GM21723 (cell line): ENCODE measurements around the gene SAMSN1.

ENCODE experiments used
- ATAC-seq: cut with Tn5 transposase; IDR thresholded peaks from one replicate; pipeline ENCODE4 v1.9.1; 2021; ENCODE audit warnings: mild to moderate bottlenecking, moderate library complexity; ENCODE audit not compliant: unreplicated experiment

The SAMSN1 gene

DNA sequence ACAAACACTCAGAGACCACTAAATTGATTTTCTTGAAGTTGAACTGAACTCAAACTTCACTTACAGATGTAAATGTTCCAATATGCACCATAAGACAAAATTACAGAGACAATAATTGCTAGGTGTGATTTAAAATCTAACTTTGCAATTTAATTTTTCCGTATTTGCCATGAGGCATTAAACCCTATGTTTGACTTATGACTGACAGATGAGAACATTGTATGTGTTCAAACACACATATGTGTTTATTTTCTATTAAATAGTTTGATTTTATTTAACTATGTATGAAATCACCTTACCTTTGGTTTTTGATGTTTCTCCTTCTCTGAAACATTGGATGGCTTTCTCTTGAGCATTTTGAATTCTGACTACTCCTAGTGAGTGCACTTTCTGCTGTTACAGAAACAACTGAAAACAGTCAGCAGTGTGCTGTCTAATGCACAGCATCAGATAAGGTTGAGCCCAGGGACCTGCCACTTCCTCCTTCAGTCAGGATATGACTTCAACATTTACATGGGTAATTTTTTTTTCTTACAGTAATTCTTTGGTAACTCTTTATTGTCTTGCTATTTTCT is at the start of gene SAMSN1:
Gene SAMSN1, minus strand, starts transcription at position 410 of the 575 bp plus-strand sequence. Its CDS starts 54 bp downstream, at position 356.
- ATAC-seq, result peak; percentile 81

DNA sequence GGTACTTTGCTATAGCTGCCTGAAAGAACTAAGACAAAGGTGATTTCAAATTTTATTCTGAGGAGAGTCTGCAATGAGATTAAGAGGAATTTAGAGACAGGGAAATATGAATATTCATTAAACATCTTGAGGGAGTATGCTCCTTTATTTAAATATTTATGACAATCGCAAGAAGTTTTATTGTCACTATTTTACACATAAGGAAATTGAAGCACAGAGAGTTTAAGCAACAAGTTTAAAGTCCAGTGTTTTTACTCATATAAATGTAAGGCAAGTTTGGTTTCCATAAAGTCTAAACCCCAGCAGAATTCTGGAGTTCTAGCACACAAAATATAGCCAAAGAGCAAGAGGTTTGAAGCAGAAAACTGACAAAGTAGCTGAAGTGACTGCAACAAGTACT is 49.3 kb upstream of the SAMSN1 start:
- ATAC-seq, result no peak

DNA sequence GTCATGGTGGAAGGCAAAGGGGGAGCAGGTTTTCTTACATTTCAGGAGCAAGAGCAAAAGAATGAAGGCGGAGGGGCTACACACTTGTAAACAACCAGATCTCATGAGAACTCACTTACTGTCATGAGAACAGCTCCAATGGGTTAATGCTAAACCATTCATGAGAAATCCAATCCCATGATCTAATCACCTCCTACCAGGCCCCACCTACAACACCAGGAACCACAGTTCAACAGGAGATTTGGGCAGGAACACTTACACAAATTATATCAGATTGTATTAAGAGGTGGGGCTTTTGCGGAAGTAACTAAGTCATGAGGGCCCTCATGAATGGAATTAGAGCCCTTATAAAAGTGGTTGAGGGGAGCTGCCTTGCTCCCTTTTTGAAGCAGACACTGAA is 48.9 kb upstream of the SAMSN1 start:
- ATAC-seq, result no peak

DNA sequence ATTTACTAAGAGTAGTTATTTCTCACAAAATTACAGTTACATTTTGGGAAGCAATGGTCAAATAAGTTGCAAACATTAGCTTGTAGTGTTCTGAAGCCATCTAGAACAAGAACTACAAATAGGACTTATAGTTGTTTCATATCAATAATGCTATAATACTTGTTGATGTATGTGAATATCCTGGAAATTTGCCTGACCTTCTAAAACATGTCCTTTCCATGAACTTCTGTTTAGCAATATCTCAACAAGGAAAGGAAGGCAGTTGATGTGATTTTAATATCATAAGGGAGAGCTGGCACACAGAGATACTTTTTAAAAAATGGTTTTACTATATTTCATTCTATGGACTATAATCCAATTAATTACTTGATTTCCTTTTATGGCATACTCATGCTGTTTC is 47.1 kb upstream of the SAMSN1 start:
- no peak for ATAC-seq

DNA sequence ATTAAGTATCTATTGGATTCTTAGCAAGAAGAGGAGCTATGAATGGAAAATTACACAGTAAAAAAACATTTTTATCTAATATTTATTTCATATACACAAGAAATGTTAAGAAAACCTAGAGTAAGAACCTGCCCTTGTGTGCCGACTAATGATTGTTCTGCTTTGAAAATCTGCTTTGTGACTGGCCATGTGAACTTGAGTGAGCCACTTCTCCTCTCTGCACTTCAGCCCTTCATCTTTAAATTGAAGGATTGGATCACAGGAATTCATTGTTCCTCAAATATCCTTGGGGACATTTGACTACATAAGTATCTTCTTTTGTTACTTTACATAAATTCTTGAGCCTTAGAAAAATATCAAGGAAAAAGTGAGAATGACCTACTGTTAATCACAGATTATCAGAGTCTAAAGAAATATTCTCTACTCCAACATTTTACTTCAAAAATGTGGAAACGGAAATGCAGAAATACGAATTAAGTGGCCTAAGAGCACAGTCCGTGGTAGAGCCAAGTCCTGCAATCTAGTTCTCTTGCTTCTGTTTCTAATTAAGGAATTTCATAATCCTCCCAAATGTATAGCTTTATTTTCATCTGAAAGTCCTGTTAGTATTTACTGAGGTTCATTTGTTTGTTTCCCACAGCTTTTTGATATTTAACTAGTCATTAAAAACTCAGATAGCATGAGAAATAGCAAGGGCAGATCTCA is 46.3 kb upstream of the SAMSN1 start:
- no peak for ATAC-seq

DNA sequence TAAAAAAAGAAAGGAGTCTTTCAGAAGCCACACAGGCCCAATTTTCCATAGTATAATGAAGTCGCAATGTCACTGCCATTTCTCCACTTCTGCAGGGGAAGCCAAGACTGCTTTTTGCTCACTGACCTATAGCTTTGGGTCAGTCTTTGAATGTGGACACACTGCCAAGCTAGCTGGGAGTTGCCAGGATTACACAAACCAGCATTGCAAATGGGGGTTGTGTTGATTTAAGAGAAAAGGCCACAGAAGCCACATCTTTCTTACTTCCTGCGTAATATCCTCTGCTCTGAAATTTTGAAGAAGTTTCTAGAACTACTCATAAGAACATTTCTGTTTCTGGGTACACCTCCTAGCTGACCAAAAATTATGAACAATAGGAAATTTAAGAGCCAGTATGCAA is 45.8 kb upstream of the SAMSN1 start:
- no peak for ATAC-seq

DNA sequence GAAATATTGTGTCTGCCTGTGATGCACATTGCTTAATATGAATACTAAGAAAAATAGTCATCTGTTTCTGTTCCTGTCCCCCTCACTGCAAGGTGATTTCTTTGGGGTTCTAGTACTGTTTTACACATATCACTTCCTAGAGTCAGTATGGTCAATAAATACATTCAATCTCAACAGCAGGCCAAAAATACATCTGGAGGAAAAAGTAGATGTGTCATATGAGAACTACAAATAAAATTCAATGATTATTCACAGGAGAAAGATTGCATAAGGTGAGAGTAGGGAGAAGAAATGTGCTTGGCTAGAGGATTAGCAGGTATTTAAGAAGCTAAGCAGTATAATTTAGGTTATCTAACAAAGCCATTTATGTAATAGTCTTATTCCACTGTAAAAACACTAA is 45.3 kb upstream of the SAMSN1 start:
- no peak for ATAC-seq

DNA sequence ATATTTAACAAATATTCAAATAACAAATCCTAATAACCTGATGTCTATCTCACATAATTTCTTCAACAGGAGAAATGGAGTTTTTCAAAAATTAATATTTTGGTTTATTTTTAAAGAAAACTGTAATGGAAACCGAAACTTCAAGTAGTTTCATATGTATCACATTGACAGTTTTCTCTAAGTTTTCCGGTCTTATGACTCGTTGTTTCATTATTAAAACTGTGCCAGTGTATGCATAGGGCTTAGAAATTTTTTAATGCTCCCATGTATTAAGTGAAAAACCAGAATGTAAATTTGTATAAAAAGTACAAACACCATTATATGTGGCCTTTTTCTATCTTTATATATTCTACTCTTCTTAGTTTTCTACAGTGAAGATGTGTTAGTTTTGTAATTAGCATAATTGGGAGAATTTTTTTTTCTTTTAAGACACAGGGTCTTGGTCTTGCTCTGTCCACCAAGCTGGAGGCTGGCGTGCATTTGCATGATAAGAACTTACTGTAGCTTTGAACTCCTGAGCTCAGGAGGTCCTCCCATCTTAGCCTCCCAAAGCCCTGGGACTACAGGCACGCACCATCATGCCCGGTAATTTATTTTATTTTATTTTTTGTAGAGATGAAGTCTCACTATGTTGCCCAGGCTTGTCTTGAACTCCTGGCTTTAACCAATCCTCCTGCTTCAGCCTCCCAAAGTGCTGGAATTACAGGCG is 43.9 kb upstream of the SAMSN1 start:
- peak; percentile 92 for ATAC-seq

DNA sequence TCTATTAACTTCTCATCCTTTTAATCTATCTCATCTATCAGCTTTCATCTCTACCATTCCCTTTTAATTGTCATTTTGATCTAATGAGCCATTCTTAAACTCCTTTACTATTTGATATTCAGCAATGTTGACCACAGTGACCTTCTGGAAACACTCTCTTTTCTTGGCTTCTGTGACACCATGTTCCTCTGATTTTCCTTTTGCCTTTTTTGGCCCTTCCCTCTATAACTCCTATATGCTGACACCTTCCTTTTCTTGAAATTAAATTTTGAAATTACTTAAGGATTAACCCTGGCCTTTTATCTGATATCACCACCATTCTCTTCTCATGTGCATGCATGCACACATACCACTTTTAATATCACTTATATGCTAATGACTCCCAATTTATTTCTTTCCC is 41.2 kb upstream of the SAMSN1 start:
- no peak for ATAC-seq

DNA sequence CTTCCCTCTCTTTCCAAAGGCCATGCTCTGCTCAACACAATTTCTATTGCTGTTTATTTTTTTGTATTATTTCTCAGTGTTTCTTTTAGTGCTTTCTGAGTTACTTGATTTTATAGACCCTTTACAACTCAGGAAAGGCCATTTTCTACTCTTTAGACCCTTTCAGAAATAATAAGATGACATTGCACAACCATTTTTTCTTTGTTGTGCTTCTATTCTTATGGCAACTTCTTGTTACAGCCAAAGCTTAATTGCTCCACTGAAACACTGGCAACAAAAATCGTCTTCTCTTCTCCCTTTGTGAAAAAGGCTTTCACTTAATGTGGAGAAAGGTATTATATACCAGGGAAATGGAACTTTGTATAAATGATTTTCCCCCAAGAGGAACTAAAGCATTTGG is 39.0 kb upstream of the SAMSN1 start:
- ATAC-seq, result no peak

DNA sequence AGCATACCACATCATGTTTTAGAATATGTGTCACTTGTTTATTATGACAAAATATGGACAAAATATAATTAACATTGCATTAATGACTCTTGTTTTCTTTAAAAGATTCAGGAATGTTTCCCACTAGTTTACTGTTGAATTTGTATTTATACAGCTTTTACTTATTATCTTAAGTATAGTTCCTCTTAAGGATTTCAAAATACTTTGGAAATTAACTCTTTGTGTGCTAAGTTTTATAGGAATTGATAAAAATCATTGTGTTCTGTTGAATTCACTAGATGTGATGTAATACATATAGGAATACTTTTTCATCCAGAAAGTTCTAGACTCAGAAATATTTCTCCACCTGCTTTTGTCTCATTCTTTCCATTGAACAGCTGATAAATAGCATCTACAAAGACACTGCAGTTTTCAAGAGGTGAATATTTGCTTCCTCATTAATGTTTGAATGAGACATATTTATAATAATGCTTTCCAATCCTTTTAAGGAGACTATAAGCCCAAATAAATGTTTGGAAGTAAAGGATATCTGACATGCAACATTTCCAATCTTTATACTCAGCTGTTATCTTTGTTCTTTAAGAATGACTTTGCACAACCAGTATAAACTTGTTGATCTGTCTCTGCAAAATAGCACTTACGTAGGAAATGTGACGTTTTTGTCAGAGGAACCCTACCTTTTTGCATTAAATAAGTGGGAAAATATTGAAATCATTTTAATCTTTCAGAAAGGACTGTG is 38.4 kb upstream of the SAMSN1 start:
- ATAC-seq, result no peak

DNA sequence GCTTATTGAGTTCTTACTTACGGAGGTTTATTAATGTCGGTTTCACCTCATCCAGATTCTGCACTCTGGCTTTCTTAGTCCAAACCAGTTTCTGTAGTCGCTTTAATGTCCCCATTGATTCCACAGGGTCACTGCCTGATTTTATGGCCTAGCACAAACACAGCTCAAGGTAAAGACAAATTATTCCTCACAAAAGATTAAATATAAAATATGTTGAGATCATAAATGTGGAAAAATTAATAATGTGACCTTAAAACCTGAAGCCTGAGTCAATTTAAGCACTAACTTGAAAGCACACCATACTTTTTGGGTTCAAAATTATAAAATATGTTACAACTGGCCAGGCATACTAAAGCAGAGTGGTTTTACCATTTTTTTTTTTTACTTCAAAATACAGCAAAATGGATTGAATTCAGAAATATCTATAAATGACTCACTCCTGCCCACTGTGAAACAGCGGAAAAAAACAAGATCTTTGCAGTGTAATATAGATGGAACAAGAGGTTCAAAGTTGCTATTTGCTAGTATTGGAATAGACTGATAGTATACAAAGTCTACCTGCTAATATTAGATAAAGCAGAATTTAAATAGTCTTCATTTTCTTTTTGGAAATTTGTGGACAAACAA is 37.6 kb upstream of the SAMSN1 start:
- no peak for ATAC-seq

DNA sequence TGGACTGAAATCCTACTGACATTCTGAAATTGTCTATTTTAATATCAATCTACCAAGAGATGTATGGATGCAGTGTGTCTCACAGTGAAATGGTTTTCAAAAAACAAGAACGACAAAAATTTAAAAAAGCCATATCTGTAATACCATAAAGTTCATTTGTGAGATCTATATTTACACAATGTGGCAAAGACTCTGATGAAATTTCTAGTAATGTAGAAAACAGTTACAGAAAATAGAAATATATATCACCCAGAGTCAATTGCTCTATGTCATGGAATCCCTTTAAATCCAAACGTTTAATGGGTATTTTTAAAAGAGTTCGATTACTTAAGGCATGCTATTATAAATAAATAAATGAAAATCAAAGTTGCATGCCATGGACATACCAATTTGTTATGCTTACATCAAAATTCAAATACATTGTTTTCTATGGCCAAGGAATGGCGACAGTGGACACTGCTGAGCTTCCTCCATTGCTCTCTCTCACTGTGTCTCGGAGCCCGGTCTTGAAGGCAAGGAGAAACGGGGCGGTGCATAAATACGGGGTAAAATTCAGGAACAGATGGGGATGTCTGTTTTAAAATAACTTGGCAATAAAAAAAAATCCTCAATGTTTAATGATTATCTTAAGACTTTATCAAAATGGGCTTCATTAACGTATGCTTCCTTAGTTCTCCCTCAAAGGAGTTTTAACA is 37.0 kb upstream of the SAMSN1 start:
- no peak for ATAC-seq

DNA sequence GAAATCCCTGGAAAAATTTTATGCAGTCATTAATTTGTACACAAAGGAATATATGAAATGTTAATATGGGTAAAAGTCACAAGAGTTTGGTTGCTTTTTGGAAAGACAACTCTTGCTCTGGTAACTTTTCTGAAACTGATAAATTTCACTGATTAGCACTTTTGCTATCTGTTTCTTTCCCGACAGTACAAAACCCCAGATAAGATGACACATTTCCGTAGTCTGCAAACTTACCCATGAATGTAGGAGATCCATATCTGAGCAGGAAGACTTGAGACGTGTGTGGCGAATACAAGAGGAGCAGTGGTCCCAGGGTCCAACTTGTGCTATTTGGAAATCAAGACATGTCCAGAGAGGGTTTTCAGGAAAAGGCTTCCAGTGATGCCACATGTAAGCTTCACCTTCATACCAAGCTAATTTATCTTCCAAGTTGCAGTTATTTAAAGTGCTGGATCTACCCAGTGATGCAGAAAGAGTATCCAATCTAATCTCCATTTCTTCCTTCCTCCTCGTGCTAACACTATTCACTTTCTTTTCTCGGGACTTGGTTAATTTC is 35.9 kb upstream of the SAMSN1 start:
- no peak for ATAC-seq

DNA sequence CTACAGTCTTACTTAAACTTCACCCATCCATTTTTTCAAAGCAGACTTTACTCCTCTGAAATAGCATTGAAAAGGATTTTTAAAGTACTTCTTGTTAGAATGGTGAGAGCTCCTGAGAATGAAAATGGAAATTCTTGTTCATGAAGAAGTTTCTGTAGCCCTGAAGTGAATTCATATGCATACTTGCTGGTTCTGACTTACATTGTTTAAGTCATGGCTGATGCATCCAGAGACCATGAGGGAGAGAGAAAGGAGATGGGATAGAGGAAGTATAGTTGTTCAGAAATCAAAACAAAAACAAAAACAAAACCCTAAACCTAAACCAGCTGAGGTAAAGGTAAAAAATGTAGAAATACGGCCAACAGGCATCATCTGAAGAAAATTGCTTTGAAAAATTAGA is 27.1 kb upstream of the SAMSN1 start:
- no peak for ATAC-seq

DNA sequence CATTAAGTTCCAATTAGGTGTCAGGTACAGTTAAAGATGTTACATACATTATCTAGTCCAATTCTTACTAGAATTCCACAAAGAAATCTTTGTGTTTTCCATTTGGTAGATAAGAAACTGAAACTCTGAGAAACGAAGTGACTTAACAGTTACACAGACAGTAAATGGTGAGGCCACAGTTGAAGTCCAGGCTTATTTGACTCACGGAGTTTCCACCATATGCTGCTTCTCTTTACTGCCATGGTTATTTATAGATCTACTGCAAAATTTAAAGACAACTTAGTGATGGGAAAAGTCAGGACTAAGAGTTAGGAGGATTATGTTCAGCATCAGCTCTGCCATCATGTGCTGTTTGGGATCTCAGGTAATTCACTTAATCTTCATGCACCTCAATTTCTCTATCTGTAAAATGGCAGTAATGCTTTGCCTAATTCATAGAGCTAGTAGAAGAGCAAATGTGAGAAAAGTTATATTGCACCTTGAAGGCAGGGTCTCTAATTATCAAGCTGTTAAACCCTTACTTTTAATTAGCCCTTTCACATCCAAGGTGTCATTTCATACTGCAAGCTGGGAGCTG is 26.2 kb upstream of the SAMSN1 start:
- ATAC-seq, result no peak

DNA sequence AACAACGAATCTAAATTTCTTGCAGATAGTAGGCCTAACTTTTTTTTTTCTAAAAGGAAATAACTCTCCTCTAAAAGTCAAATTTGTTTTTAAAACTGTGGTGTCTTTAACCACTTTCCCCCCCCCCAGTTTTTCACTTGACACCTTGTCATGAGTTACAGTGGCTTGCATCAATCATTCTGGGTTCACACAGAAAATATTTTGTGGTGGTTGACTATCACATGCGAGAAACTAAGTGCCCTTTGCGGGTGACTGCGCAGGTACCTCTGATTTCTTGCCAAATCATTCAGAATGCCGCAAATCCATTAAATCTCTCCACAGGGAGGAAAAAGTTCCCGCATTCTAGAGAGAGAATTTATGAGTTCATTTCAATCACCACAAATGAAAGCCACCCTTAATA is 23.8 kb upstream of the SAMSN1 start:
- ATAC-seq, result no peak

DNA sequence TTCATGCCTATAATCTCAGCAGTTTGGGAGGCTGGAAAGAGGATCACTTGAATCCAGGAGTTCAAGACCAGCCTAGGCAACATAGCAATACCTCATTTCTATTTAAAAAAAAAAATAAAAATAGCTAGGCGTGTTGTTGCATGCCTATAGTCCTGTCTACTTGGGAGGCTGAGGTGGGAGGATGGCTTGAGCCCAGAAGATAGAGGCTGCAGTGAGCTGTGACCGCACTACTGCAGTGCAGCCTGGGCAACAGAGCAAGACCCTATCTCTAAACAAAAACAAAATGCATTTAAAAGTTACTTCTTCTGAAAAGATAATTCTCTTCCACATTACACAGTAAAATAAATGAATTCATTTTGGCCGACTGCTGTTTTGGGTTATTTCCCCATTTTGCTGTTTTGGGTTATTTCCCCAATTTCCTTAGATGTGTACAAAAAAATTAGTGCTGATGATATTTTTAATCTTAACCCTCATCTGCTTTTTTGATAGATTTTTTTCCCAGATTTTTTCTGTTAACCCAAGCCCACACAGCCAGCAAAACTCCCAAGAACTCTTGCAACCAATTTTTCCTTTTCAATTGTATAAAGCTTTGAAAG is 23.0 kb upstream of the SAMSN1 start:
- no peak for ATAC-seq
